HEK293T (cell line): Measurements from ENCODE around the gene MYG1.
A peak's percentile ranks its signal among the peaks of the same experiment; 100 is the strongest.

Experiments
- CTCF ChIA-PET: fragments of 350-600 bp; formaldehyde crosslinking; extraction: SDS; loops from one replicate; lab custom pipeline; 2021; ENCODE audit warnings: antibody characterized with exemption, inconsistent platforms; lab: Yijun Ruan, JAX
- POLR2A ChIA-PET: fragments of 350-600 bp; formaldehyde crosslinking; extraction: SDS; loops from one replicate; lab custom pipeline; 2020; ENCODE audit warnings: antibody characterized with exemption, inconsistent platforms; lab: Yijun Ruan, JAX
- DNase-seq: peaks from one replicate; pipeline ENCODE4 v3.0.0; 2012; ENCODE audit warnings: mixed read lengths; ENCODE audit errors: extremely low spot score
- ARNT ChIP-seq: fragments of 450-650 bp; IDR thresholded peaks from 2 replicates; pipeline ENCODE4 v1.6.1; 2017; ENCODE audit warnings: mild to moderate bottlenecking
- BHLHE40 ChIP-seq: fragments of 450-650 bp; IDR thresholded peaks from 2 replicates; pipeline ENCODE4 v1.6.1; 2016; ENCODE audit warnings: mild to moderate bottlenecking, moderate library complexity, borderline replicate concordance
- CTBP1 ChIP-seq: fragments of 450-650 bp; IDR thresholded peaks from 2 replicates; pipeline ENCODE4 v1.6.1; 2016; ENCODE audit warnings: borderline replicate concordance
- ELF4 ChIP-seq: fragments of 450-650 bp; IDR thresholded peaks from 2 replicates; pipeline ENCODE4 v1.6.1; 2017; ENCODE audit warnings: antibody characterized with exemption
- FOXA1 ChIP-seq: fragments of 450-650 bp; IDR thresholded peaks from 2 replicates; pipeline ENCODE4 v1.6.1; 2016; ENCODE audit warnings: mild to moderate bottlenecking
- FOXK2 ChIP-seq: fragments of 450-650 bp; IDR thresholded peaks from 2 replicates; pipeline ENCODE4 v1.6.1; 2016; ENCODE audit warnings: mild to moderate bottlenecking
- FOXM1 ChIP-seq: fragments of 450-650 bp; IDR thresholded peaks from 2 replicates; pipeline ENCODE4 v1.6.1; 2017; ENCODE audit warnings: mild to moderate bottlenecking, borderline replicate concordance
- HDGF ChIP-seq: fragments of 450-650 bp; IDR thresholded peaks from 2 replicates; pipeline ENCODE4 v1.6.1; 2017; ENCODE audit warnings: antibody characterized with exemption, borderline replicate concordance
- L3MBTL2 ChIP-seq: fragments of 450-650 bp; conservative IDR thresholded peaks from 2 replicates; pipeline ENCODE4 v1.6.1; 2016; ENCODE audit warnings: mild to moderate bottlenecking
- LEF1 ChIP-seq: fragments of 450-650 bp; IDR thresholded peaks from 2 replicates; pipeline ENCODE4 v1.6.1; 2017; ENCODE audit warnings: mild to moderate bottlenecking, borderline replicate concordance
- NFRKB ChIP-seq: fragments of 450-650 bp; IDR thresholded peaks from 2 replicates; pipeline ENCODE4 v1.6.1; 2016; ENCODE audit warnings: mild to moderate bottlenecking, moderate library complexity
- PKNOX1 ChIP-seq: fragments of 450-650 bp; IDR thresholded peaks from 2 replicates; pipeline ENCODE4 v1.6.1; 2016
- SP1 ChIP-seq: fragments of 450-650 bp; IDR thresholded peaks from 2 replicates; pipeline ENCODE4 v1.6.1; 2017
- SUZ12 ChIP-seq: fragments of 450-650 bp; IDR thresholded peaks from 2 replicates; pipeline ENCODE4 v1.6.1; 2016; ENCODE audit warnings: mild to moderate bottlenecking
- TARDBP ChIP-seq: fragments of 450-650 bp; IDR thresholded peaks from 2 replicates; pipeline ENCODE4 v1.6.1; 2016
- ZNF384 ChIP-seq: fragments of 450-650 bp; IDR thresholded peaks from 2 replicates; pipeline ENCODE4 v1.6.1; 2016

Gene MYG1

DNA sequence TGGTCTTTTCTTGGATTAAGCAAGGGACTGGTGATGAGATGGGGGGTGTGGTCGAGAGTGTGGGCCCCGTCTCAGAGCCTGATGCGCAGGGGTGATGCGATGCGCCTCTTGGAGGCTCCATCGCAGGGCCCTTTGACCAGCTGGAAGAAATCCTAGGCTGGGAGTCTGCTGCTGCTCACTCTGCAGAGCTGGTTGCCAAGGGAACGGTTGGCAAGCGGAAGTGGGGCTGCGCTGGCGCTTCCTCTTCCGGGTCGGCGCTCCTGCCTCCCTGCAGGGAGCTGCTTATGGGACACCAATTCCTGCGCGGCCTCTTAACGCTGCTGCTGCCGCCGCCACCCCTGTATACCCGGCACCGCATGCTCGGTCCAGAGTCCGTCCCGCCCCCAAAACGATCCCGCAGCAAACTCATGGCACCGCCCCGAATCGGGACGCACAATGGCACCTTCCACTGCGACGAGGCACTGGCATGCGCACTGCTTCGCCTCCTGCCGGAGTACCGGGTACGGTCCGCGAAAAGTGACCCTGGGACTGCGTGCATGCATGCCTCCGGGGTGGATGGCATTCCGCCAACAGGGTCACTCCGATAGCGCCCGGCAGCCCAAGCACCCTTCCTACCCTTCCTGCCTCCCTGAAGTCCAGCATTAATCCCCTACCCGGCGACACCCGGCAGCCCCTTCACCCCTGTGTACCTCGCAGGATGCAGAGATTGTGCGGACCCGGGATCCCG is at the start of gene MYG1:
Gene MYG1 (plus strand): TSS at position 242 of the 727 bp plus-strand sequence. CDS start 43 bp downstream, at position 285.
- TF ChIP-seq FOXK2 (no peak), L3MBTL2 (peak; percentile 83), ELF4 (peak; percentile 84), PKNOX1 (peak; percentile 44; the same call in 1 of the 2 replicates), SUZ12 (no peak)
- DNase-seq = peak; percentile 88
- ChIA-PET POLR2A (interaction anchor here (0.7 to 4.5 kb wide), 6 partner anchors 9 to 376 kb away, joined by 3 to 51 read pairs (median 4); partner anchors contain the start of genes AAAS, ATP5MC2 and TARBP2), CTCF (interaction anchor here (0.6 to 1.8 kb wide), 3 partner anchors 19 to 140 kb away, joined by 3 to 9 read pairs (median 3); partner anchors contain the start of gene AAAS)

DNA sequence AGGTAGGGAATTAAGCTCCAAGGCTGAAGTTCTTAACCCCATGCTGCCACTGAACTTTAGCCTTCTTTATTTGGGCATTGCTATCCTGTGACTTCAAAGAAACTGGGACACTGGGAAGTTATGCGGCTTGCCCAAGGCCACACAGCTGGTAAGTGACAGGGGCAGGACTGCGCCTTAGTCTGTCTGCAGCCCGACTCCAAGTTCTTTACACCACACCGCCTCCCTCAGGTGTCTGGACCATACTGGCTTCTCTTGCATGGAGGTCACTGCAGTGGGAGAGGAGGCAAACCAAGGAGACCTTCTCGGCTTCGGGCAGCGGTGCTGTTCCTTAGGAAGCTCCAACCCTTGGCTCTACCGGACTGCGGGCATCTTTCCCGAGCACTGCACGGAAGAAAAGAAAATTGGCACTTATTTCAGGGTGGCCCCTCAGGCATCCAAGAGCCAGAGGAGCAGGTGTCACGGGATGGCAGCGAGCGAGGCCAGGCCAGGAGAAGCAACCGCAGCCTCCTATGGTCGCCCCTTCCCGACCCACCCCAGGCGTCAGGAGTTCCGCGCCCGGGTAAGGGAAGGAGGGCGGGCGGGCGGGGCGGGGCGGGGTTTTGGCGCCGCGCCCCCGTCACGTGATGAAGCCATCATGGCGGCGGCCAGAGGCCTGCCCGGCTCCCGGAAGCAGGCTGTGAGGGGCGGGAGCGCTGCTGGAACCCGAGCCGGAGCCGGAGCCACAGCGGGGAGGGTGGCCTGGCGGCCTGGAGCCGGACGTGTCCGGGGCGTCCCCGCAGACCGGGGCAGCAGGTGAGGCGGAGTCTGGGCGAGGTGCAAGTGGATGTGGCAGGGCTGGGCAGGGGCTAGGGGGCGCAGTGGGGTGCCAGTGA is 47.8 kb upstream of the MYG1 start:
- ChIA-PET CTCF (interaction anchor here (0.6 to 1.4 kb wide), 4 partner anchors 16 to 172 kb away, joined by 3 to 20 read pairs (median 4); partner anchors contain the start of gene AMHR2), POLR2A (interaction anchor here (0.6 to 2.3 kb wide), 13 partner anchors 10 to 71 kb away, joined by 3 to 20 read pairs (median 5); partner anchors contain the start of genes CSAD, ESPL1, PFDN5 and ZNF740)
- DNase-seq = peak; percentile 91
- TF ChIP-seq L3MBTL2 (no peak; the same call in 1 of the 2 replicates), ELF4 (peak; percentile 71)

GRCh38 chr12:53252349-53252916 is 47.1 kb upstream of the MYG1 start:
- CTCF ChIA-PET = interaction anchor here (0.8 kb wide), 1 partner anchor 15 kb away, joined by 3 read pairs; no protein-coding TSS in a partner anchor
- TF ChIP-seq HDGF = 0 out of 2 replicates have a peak, but pooled peaks have one; percentile 44
- TF ChIP-seq FOXA1 = no peak
- no peak for DNase-seq
- POLR2A ChIA-PET = interaction anchor here (2.2 to 2.3 kb wide), 2 partner anchors 15 to 38 kb away, joined by 12 to 20 read pairs; partner anchors contain the start of gene ESPL1

DNA sequence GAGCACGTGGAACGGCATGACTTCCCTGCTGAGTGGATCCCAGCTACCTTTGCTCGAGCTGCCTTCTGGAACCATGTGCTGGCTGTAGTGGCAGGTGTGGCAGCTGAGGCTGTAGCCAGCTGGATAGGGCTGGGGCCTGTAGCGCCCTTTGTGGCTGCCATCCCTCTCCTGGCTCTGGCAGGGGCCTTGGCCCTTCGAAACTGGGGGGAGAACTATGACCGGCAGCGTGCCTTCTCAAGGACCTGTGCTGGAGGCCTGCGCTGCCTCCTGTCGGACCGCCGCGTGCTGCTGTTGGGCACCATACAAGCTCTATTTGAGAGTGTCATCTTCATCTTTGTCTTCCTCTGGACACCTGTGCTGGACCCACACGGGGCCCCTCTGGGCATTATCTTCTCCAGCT is 46.2 kb upstream of the MYG1 start:
- TF ChIP-seq PKNOX1 (no peak), ARNT (no peak), FOXM1 (no peak), CTBP1 (no peak), FOXK2 (no peak), L3MBTL2 (no peak)
- DNase-seq = no peak
- ChIA-PET POLR2A (interaction anchor here (2.3 kb wide), 1 partner anchor 14 kb away, joined by 20 read pairs; the partner anchor contains the start of gene ESPL1), CTCF (interaction anchor here (0.8 kb wide), 1 partner anchor 13 kb away, joined by 3 read pairs; no protein-coding TSS in a partner anchor)

DNA sequence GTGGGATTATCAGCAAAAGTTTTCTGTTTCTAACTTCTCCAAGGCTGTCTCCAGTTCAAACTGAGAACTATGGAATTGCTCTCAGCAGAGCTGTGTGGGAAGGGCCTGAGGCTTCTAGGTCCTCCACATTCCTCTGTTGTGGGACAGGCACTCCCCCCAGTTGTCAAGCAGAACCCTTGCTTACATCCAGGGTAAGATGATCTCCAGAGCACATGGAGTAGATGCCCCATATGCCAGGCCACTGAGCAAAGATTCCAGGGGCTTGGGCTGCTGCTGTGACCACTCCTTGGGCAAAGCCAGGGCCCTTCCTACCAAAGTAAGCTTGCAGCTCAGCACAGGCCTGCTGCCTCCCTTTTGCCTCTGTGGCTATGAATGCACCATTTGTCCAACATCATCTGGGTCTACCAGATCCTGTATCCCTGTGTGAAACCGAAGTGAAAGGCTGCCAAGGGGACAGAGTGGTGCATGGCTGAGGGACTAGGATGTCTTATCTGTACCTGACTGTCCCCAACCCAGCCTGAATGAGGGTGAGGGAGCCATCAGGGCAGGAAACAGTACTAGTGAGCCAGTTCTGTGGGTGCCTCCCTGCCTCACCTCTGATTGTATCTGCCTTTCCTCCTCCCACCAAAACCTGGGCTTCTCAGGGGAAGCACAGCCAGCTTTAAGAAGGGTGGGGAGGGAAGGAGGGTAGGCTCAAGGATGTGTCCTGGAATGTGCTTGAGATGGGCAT is 44.5 kb upstream of the MYG1 start:
- no peak for DNase-seq
- ChIA-PET CTCF (no interaction called here), POLR2A (no interaction called here)
- TF ChIP-seq NFRKB (no peak), LEF1 (no peak), TARDBP (no peak), ARNT (no peak), SP1 (no peak), HDGF (no peak), ELF4 (no peak), CTBP1 (no peak), ZNF384 (no peak), SUZ12 (no peak), BHLHE40 (no peak), FOXM1 (no peak), L3MBTL2 (no peak), PKNOX1 (no peak), FOXK2 (no peak), FOXA1 (no peak)
